Activated CD8-positive, alpha-beta memory T cell treated with anti-CD3 and anti-CD28 coated beads, Interleukin-2, amount 50 U/mL, for 24 hours (primary cell): ENCODE measurements around the gene SLC4A11.

ENCODE experiments used
- DNase-seq: peaks from one replicate; pipeline ENCODE4 v3.0.0-alpha.2; 2020; ENCODE audit errors: extremely low read depth

SLC4A11 gene

DNA sequence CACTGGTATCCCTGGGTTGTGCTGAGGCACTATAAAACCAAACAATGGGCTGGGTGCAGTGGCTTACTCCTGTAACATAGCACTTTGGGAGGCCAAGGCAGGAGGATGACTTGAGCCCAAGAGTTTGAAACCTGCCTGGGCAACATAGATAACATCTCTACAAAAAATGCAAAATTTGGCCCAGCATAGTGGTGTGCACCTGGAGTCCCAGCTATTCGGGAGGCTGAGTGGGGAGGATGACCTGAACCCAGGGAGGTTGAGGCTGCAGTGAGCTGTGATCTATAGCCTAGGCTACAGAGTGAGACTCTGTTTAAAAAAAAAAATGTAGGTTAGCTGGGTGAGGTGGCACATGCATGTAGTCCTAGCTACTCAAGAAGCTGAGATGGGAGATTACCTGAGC, 7.7 kb upstream of the SLC4A11 start:
- DNase-seq = no peak

DNA sequence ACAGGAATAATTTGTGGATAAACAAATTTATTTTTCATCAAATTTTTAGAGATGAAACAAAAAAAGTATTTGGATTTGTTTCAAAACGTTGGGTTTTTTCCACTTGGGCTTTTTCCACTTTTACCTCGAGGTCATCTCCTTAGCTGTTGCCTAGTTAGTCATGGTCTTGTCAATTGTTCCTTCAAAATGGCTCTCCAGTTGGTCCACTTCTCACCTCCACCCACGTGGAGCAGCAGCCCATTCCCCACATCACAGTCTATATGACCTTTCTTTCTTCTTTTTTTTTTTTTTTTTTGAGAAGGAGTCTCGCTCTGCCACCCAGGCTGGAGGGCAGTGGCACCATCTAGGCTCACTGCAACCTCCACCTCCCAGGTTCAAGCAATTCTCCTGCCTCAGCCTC, 6.7 kb upstream of the SLC4A11 start:
- DNase-seq = no peak

DNA sequence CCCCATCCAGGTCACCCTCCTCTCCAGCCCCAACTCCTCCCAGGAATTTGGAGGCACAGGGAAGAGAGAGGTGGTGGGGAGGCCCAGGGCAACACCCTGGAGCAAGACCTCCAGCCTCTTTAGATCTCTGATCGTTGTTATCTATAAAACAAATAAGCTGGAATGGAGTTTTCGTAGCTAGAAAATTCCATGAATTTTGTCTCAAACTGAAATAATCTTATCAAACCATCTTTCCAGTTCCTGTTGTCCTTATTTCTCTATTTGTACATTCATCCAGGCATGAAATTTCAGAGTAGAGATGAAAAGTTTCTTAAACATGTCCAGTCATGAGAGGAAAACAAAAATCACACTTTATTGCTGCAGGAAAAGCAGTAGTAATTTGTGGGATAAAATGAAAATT, 6.2 kb upstream of the SLC4A11 start:
- DNase-seq = no peak

DNA sequence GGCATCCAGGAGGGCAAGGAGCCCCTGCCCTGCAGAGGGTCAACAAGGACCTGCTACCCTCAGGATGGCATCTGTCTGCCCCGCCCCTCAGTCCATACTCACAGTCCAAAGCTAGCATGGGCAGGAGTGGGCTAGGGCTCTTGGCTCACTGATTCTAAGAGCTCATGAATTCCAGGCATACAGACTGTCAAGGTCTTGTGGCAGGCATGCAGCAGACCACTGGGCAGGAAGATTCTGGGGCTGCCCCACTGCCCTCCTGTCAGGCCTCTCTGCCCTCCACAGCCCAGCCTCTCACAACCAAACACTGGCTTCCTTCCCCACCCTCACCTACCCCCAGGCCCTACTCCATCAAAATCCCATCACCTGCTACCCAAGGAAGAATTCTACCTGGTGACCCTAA, 5.6 kb upstream of the SLC4A11 start:
- no peak for DNase-seq

- DNase-seq = no peak
Observed at GRCh38 chr20:3243718-3244358, 4.8 kb upstream of the SLC4A11 start.

DNA sequence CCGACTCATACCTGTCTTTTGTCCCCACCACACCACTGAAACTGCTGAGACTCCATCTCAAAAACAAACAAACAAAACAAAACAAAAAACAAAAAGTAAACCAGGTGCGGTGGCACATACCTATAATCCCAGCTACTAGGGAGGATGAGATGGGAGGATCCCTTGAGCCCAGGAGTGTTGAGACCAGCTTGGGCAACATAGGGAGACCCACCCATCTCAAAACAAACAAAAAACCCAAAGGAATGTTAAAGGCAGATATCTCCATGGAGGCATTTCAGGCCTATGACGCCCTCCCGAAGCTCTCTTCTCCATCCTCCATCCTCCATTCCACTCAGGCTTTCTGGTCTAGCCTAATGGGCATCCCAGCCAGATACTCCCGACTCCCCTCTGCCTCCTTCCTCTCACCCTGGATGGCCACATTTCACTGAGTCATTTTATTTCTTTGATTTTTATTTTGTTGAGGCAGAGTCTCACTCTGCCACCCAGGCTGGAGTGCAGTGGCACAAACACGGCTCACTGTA, 3.2 kb upstream of the SLC4A11 start:
- no peak for DNase-seq

- no peak for DNase-seq
Observed at GRCh38 chr20:3240776-3241363, 1.9 kb upstream of the SLC4A11 start.

DNA sequence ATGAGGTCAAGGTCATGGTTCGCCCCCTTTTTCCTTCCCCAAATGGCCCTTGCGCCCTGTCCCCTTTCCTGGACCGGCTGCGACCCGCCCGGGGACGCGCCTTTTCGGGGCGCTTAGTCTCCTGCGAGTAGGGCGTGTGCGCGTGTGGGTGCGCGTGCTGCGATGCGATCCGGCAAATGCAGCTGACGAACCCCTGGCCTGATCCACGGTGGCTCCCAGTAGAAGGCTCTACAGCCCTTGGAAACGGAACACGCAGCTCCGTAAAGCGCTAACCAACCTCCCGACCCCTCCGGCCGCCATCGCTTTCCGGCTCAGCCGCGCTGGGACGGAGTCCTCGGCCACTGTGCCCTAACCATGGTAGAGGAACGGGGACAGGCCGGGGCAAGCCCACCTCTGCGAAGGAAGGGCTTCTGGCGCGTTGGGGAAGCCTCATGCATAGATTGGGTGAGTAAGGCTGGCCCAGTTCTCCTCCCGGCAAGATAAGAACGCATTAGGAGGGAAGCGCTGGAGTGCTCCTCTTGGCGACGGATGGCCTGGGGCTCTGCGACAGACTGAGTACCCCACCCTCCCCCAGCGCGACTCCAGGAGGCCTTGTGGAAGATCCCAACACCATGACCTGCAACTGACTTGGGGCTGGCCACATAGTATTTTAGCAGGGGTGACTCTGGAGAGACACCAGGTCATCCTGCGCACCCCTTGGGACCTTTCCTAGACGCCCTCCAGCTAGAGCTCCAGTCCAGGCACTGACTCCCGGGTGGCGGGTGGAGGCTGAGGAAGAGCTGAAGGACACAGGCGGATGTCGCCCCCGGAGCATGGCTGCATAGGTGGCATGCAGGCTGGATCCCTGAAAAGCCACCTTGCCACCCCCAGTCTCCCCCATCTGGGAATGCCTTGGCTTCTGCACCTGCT, 1.1 kb upstream of the SLC4A11 start:
- no peak for DNase-seq

DNA sequence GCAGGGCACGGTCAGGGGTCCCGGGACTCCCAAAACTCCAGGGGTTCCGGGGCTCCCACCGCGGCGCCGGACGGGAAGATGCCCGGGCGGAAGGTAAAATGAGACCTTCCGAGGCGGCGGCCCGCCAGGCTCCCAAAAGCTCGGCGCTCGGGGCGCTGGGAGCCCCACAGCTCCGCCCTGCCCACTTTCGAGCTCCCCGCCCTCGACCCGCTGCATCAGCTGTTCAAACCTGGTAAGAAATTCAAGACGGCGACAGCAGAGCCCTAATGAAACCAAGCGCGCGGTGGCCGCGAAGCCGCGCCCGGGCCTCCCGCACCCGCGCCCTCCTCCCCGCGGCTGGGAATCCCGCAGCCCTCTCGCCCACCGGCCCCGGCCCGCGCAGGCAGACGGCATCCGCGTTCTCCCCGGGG, 369 bp downstream of the SLC4A11 start:
- DNase-seq = no peak

GRCh38 chr20:3237958-3238615, 903 bp downstream of the SLC4A11 start:
- DNase-seq = no peak

- no peak for DNase-seq
Observed at GRCh38 chr20:3237011-3237957, 1.7 kb downstream of the SLC4A11 start.

- no peak for DNase-seq
Observed at GRCh38 chr20:3235666-3236324, 3.2 kb downstream of the SLC4A11 start.

DNA sequence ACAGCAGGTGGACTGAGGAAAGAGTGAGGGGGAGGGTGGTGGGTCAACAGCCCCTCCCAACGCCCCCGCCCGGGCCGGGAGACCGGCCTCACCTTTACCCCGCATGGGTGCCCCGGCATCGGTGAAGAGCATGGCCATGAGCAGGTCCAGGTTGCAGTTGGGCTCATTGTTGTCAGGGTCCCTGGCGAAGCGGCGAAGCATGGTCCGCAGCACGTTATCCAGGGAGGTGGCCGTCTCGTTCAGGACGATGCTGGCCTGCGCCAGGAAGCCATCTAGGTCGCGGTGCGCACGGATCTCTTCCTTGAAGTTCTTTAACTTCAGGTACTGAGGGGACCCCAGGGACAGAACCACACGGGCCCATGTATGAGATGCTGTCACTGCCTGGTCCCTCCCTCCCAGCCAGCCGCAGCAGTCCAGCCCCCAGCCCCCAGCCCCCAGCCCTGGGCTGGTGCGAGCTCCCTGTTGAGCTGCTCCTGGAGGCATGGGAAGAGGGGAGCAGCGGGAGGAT, 4.9 kb downstream of the SLC4A11 start:
- no peak for DNase-seq

- DNase-seq = no peak
Observed at GRCh38 chr20:3233131-3233990, 5.6 kb downstream of the SLC4A11 start.

DNA sequence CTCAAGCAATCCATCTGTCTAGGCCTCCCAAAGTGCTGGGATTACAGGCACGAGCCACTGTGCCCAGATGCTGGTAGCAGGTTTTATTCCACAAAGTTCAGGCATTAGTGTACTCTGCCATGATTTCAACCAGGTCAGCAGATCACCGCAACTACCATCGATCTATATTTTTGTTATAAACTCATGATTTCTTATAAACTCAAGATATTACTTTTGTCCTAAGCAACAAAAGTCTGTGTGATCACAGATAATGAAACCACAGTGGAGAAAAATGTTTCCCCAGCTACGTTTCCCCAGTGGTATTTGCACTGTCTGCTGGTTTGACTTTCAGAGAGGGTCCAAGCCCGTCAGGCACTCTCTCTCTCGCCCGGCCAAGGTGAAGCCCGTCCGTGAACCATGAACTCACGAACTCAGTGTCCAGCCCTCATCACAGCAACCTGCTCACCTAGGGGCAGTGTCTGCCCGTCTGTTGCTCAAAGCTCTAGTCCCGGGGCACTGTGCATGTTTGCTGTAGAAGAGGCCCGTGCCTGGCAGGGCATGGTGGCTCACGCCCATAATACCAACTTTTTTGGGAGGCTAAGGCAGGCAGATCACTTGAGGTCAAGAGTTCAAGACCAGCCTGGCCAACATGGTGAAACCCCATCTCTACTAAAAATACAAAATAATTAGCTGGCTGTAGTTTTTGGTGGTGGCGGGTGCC, 7.0 kb downstream of the SLC4A11 start:
- no peak for DNase-seq

- no peak for DNase-seq
Observed at GRCh38 chr20:3231116-3231515, 7.9 kb downstream of the SLC4A11 start.

GRCh38 chr20:3229798-3230197, 9.2 kb downstream of the SLC4A11 start:
- no peak for DNase-seq

DNA sequence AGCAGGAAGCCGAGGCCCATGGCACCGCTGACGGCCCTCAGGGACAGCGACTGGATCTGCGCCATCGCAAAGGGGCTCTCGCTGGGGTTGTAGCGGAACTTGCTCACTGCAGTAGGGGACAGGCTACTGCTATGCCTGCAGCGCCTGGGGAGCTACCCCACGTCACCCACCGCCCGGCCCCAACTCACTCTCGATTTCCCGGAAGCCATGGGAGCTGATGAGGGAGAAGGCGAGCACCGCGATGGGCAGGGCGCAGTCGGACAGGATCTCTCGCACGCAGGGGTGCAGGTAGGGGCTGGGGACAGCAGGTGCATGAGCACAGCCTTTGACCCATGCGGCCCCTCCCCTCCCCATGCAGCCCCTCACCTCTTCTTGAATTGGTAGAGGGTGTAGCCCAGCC, 9.8 kb downstream of the SLC4A11 start:
- no peak for DNase-seq

DNA sequence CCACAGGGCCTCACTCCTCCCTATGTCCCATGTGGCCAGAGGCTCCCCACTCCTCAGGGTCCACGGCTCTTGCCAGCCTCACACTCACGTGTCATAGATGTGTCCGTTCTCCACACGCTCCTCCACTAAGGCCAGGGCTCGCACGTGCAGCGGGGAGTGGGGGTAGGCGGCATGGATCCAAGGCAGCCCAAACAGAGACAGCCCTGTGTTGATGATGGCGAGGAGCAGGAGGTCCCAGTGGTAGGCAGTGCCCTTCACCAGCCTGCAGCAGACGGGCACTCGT, 10.3 kb downstream of the SLC4A11 start:
- no peak for DNase-seq
